ENCODE data around the gene DMRTC1B. TPM values are rescaled to one million over a fixed set of nuclear protein-coding genes. Genes with fewer than 3 reads are reported as not detected.
"Not testable (repeated sequence)": the region's sequence is repeated elsewhere in the genome, so short reads cannot be mapped to it uniquely, and the experiment has no call there.

DMRTC1B gene
- polyA plus RNA-seq, 2 of the 4 experiments (the other 2 are of a cell fraction): 0.10 TPM; not detected in 1

DNA sequence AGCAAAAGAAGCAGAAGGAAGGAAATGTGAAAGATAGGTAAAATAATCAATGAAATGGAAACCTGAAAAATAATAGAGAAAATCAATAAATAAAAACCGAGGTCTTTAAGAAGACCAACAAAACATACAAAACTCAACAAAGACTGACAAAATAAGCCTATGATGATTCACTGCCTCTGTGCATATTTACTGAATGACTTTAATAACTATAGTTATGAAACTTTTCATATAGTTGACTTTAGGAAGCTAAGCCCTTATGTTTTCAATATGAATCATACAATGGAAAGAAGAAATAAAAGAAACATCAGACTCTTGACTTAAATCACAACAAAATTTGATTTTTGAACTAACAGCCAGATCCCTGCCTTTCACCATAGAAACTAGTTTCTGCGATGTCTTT is 60.8 kb downstream of the DMRTC1B start:
- ATAC-seq; H3K4me1 ChIP-seq; H3K4me3 ChIP-seq; H3K27ac ChIP-seq; CTCF ChIA-PET; POLR2A ChIA-PET; H3K4me2 ChIP-seq; H3K9me3 ChIP-seq; DNase-seq (ENCODE audit: low read depth in 1 of 2, low spot score in 1 of 2): not testable (repeated sequence)
- WGBS (ENCODE audit: missing lambda C conversion rate): no CpG with 5 or more reads among the region's 2 CpGs
- FAIRE-seq: peak; percentile 86

DNA sequence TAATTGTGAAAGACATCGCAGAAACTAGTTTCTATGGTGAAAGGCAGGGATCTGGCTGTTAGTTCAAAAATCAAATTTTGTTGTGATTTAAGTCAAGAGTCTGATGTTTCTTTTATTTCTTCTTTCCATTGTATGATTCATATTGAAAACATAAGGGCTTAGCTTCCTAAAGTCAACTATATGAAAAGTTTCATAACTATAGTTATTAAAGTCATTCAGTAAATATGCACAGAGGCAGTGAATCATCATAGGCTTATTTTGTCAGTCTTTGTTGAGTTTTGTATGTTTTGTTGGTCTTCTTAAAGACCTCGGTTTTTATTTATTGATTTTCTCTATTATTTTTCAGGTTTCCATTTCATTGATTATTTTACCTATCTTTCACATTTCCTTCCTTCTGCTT is 106.2 kb downstream of the DMRTC1B start:
- FAIRE-seq: peak; percentile 46
- H3K4me1 ChIP-seq; POLR2A ChIA-PET; CTCF ChIA-PET; H3K4me3 ChIP-seq; DNase-seq (ENCODE audit: low read depth in 1 of 2, low spot score in 1 of 2); ATAC-seq; H3K27ac ChIP-seq; H3K9me3 ChIP-seq; H3K4me2 ChIP-seq: not testable (repeated sequence)
- no CpG with 5 or more reads among the region's 2 CpGs for WGBS (ENCODE audit: missing lambda C conversion rate)

GRCh38 chrX:72889740-72890139 is 113.0 kb downstream of the DMRTC1B start:
- POLR2A ChIA-PET; H3K4me2 ChIP-seq; CTCF ChIA-PET; H3K27ac ChIP-seq; FAIRE-seq; H3K4me3 ChIP-seq; DNase-seq (ENCODE audit: low read depth in 1 of 2, low spot score in 1 of 2); ATAC-seq; H3K4me1 ChIP-seq; H3K9me3 ChIP-seq: not testable (repeated sequence)
- no CpG with 5 or more reads among the region's 14 CpGs for WGBS (ENCODE audit: missing lambda C conversion rate)

Small RNAs within 50 kb of the gene (small RNA-seq; reads per million reads assigned to genes)
- gene RNU1-112P: 0 to 12.9 (median 0.08) reads per million in 6 experiments

Other genes starting within 250 kb of the DMRTC1B start
- 37.0 and 38.3 TPM in 2 replicates for gene HDAC8, start 204.0 kb upstream of the DMRTC1B start, polyA plus RNA-seq (2011; rRNA removed)
- gene HDAC8, start 204.0 kb upstream of the DMRTC1B start, polyA plus RNA-seq (2017; fragmentation: RNase III; extraction: RNeasy Plus Mini Kit Qiagen cat#74134 plus additional on column Dnase treatment): 28.6 to 29.3 TPM (median 28.7 TPM) in 3 replicates
- gene PHKA1, start 62.6 kb upstream of the DMRTC1B start, polyA plus RNA-seq (2011; rRNA removed): 35.4 and 46.3 TPM in 2 replicates
- gene PHKA1, start 62.6 kb upstream of the DMRTC1B start, polyA plus RNA-seq (2017; fragmentation: RNase III; extraction: RNeasy Plus Mini Kit Qiagen cat#74134 plus additional on column Dnase treatment): 18.1 to 19.3 TPM (median 18.3 TPM) in 3 replicates
- gene FAM236B, start 5.8 kb downstream of the DMRTC1B start, polyA plus RNA-seq (2011; rRNA removed): not detected in 2 replicates
- gene FAM236B, start 5.8 kb downstream of the DMRTC1B start, polyA plus RNA-seq (2017; fragmentation: RNase III; extraction: RNeasy Plus Mini Kit Qiagen cat#74134 plus additional on column Dnase treatment): not detected in 3 replicates
- not detected in 2 replicates for gene FAM236D, start 31.3 kb downstream of the DMRTC1B start, polyA plus RNA-seq (2011; rRNA removed)
- gene FAM236D, start 31.3 kb downstream of the DMRTC1B start, polyA plus RNA-seq (2017; fragmentation: RNase III; extraction: RNeasy Plus Mini Kit Qiagen cat#74134 plus additional on column Dnase treatment): not detected in 3 replicates
- not detected in 2 replicates for gene FAM236C, start 135.7 kb downstream of the DMRTC1B start, polyA plus RNA-seq (2011; rRNA removed)
- not detected in 3 replicates for gene FAM236C, start 135.7 kb downstream of the DMRTC1B start, polyA plus RNA-seq (2017; fragmentation: RNase III; extraction: RNeasy Plus Mini Kit Qiagen cat#74134 plus additional on column Dnase treatment)
- gene FAM236A, start 161.3 kb downstream of the DMRTC1B start, polyA plus RNA-seq (2011; rRNA removed): not detected in 2 replicates
- not detected in 3 replicates for gene FAM236A, start 161.3 kb downstream of the DMRTC1B start, polyA plus RNA-seq (2017; fragmentation: RNase III; extraction: RNeasy Plus Mini Kit Qiagen cat#74134 plus additional on column Dnase treatment)
- gene DMRTC1, start 166.9 kb downstream of the DMRTC1B start, polyA plus RNA-seq (2011; rRNA removed): not detected in 2 replicates
- gene DMRTC1, start 166.9 kb downstream of the DMRTC1B start, polyA plus RNA-seq (2017; fragmentation: RNase III; extraction: RNeasy Plus Mini Kit Qiagen cat#74134 plus additional on column Dnase treatment): 0.15 TPM in 1 of 3 replicates, not detected in the others
- gene PABPC1L2B, start 226.0 kb downstream of the DMRTC1B start, polyA plus RNA-seq (2011; rRNA removed): not detected in 2 replicates
- gene PABPC1L2B, start 226.0 kb downstream of the DMRTC1B start, polyA plus RNA-seq (2017; fragmentation: RNase III; extraction: RNeasy Plus Mini Kit Qiagen cat#74134 plus additional on column Dnase treatment): not detected in 3 replicates